Left renal pelvis (tissue), 4 donors: ENCODE data around the gene SLC41A3. TPM values are rescaled to one million over a fixed set of nuclear protein-coding genes. Genes with fewer than 3 reads are reported as not detected.
"Not testable (repeated sequence)": the region's sequence is repeated elsewhere in the genome, so short reads cannot be mapped to it uniquely, and the experiment has no call there.

Experiments used
- DNase-seq, 4 donors: peaks; one replicate each; pipeline ENCODE4 v3.0.0-alpha.2; 2013; ENCODE audit warnings: low read depth in 4 of 4, low spot score in 3 of 4
- polyA plus RNA-seq, 4 donors: library from polyadenylated mRNA; unstranded; fragments of 120-200 nt; gene quantifications; one replicate each; pipeline ENCODE4 v1.2.1, GENCODE V29; 2013; ENCODE audit not compliant: insufficient read length in 4 of 4

Gene SLC41A3
- polyA plus RNA-seq, 4 donors = 71.9 to 92.4 (median 76.3) TPM

- DNase-seq = no peak
Measured at GRCh38 chr3:126084768-126085180, 850 bp upstream of the SLC41A3 start.

GRCh38 chr3:126083511-126083912, 412 bp downstream of the SLC41A3 start:
- DNase-seq = peak in 1 of 4 donors; percentile 29

- no peak for DNase-seq
Measured at GRCh38 chr3:126083138-126083445, 832 bp downstream of the SLC41A3 start.

- no peak for DNase-seq
Measured at GRCh38 chr3:126082362-126083137, 1.4 kb downstream of the SLC41A3 start.

GRCh38 chr3:126081618-126082361, 2.1 kb downstream of the SLC41A3 start:
- no peak for DNase-seq

- DNase-seq = no peak
Measured at GRCh38 chr3:126080970-126081369, 3.0 kb downstream of the SLC41A3 start.

GRCh38 chr3:126078866-126079265, 5.1 kb downstream of the SLC41A3 start:
- DNase-seq = no peak

- no peak for DNase-seq
Measured at GRCh38 chr3:126077754-126078153, 6.2 kb downstream of the SLC41A3 start.

- DNase-seq = no peak
Measured at GRCh38 chr3:126076140-126076539, 7.8 kb downstream of the SLC41A3 start.

- DNase-seq = no peak
Measured at GRCh38 chr3:126070146-126070545, 13.8 kb downstream of the SLC41A3 start.

GRCh38 chr3:126067959-126068358, 16.0 kb downstream of the SLC41A3 start:
- DNase-seq = no peak

GRCh38 chr3:126066676-126067075, 17.2 kb downstream of the SLC41A3 start:
- DNase-seq = not testable (repeated sequence)

- no peak for DNase-seq
Measured at GRCh38 chr3:126065876-126066275, 18.0 kb downstream of the SLC41A3 start.

- no peak for DNase-seq
Measured at GRCh38 chr3:126064627-126065258, 19.2 kb downstream of the SLC41A3 start.

GRCh38 chr3:126063358-126063965, 20.5 kb downstream of the SLC41A3 start:
- DNase-seq = no peak

- DNase-seq = no peak
Measured at GRCh38 chr3:126061301-126062032, 22.5 kb downstream of the SLC41A3 start.

- no peak for DNase-seq
Measured at GRCh38 chr3:126060613-126061145, 23.2 kb downstream of the SLC41A3 start.

GRCh38 chr3:126058666-126059065, 25.3 kb downstream of the SLC41A3 start:
- DNase-seq = no peak

GRCh38 chr3:126057936-126058335, 26.0 kb downstream of the SLC41A3 start:
- no peak for DNase-seq

GRCh38 chr3:126057501-126057819, 26.5 kb downstream of the SLC41A3 start:
- DNase-seq = no peak
